GM23248 (cell line): ENCODE results near the gene TBC1D24. TPM values are rescaled to one million over a fixed set of nuclear protein-coding genes. Genes with fewer than 3 reads are reported as not detected.

Experiments
- DNase-seq: peaks from one replicate; pipeline ENCODE4 v3.0.0-alpha.2; 2015
- H2AFZ ChIP-seq: fragments of 200-600 bp; sonication (generic); 2 replicates; pipeline ENCODE4 v1.6.1; 2016; ENCODE audit warnings: antibody characterized with exemption
- H3F3A ChIP-seq: fragments of 200-600 bp; sonication (generic); 2 replicates; pipeline ENCODE4 v1.6.1; 2016; ENCODE audit warnings: mild to moderate bottlenecking, antibody characterized with exemption, mixed run types; ENCODE audit not compliant: insufficient read depth
- H3K27ac ChIP-seq: fragments of 200-600 bp; sonication (generic); 2 replicates; pipeline ENCODE4 v1.5.1; 2016; ENCODE audit warnings: mild to moderate bottlenecking
- H3K27me3 ChIP-seq: fragments of 200-600 bp; sonication (generic); replicated peaks from 2 replicates; pipeline ENCODE4 v1.6.1; 2016; ENCODE audit warnings: mild to moderate bottlenecking; ENCODE audit not compliant: insufficient read depth
- H3K36me3 ChIP-seq: fragments of 200-600 bp; sonication (generic); 2 replicates; pipeline ENCODE4 v1.6.1; 2016; ENCODE audit warnings: low read depth, mild to moderate bottlenecking
- H3K4me1 ChIP-seq: fragments of 200-600 bp; sonication (generic); 2 replicates; pipeline ENCODE4 v1.6.1; 2016; ENCODE audit warnings: mild to moderate bottlenecking; ENCODE audit not compliant: insufficient read depth
- H3K4me2 ChIP-seq: fragments of 200-600 bp; sonication (generic); one replicate; pipeline ENCODE4 v1.6.1; 2016; ENCODE audit warnings: mild to moderate bottlenecking; ENCODE audit not compliant: unreplicated experiment
- H3K4me3 ChIP-seq: fragments of 200-600 bp; sonication (generic); 2 replicates; pipeline ENCODE4 v1.5.1; 2016; ENCODE audit warnings: mild to moderate bottlenecking
- H3K79me2 ChIP-seq: fragments of 200-600 bp; sonication (generic); 2 replicates; pipeline ENCODE4 v1.6.1; 2016; ENCODE audit warnings: mild to moderate bottlenecking; ENCODE audit not compliant: insufficient read depth
- H3K9ac ChIP-seq: fragments of 200-600 bp; sonication (generic); 2 replicates; pipeline ENCODE4 v1.6.1; 2016; ENCODE audit warnings: mild to moderate bottlenecking
- H3K9me2 ChIP-seq: fragments of 200-600 bp; sonication (generic); 2 replicates; pipeline ENCODE4 v1.6.1; 2016; ENCODE audit warnings: mixed run types, mild to moderate bottlenecking, moderate library complexity; ENCODE audit not compliant: insufficient read depth
- H3K9me3 ChIP-seq: fragments of 200-600 bp; sonication (generic); one replicate; pipeline ENCODE4 v1.6.1; 2017; ENCODE audit warnings: low read depth
- H4K20me1 ChIP-seq: fragments of 200-600 bp; sonication (generic); 2 replicates; pipeline ENCODE4 v1.6.0; 2016; ENCODE audit not compliant: insufficient read depth
- EZH2 ChIP-seq: fragments of 200-600 bp; sonication (generic); IDR thresholded peaks from 2 replicates; pipeline ENCODE4 v1.6.1; 2018; ENCODE audit warnings: antibody characterized with exemption, mild to moderate bottlenecking; ENCODE audit not compliant: insufficient read depth, poor library complexity, severe bottlenecking
- EZH2phosphoT487 ChIP-seq: fragments of 200-600 bp; sonication (generic); IDR thresholded peaks from 2 replicates; pipeline ENCODE4 v1.6.1; 2018; ENCODE audit warnings: antibody characterized with exemption, moderate library complexity, mild to moderate bottlenecking, low read depth; ENCODE audit not compliant: insufficient read depth
- WGBS, 2 experiments: methylation state at CpG; one replicate each; pipeline ENCODE4 v1.1.6; 2015 to 2017; ENCODE audit warnings: low lambda C conversion rate in 2 of 2, low coverage in 1 of 2; ENCODE audit errors: missing lambda C conversion rate in 2 of 2; 5-methylcytosine and 5-hydroxymethylcytosine counted together
- in situ Hi-C: fragments of 300-500 bp; cut with MboI; formaldehyde crosslinking; loops from 2 replicates; pipeline ENCODE4 v1.15.0; 2020
- polyA plus RNA-seq: library from polyadenylated mRNA; unstranded; fragments of >200 nt; fragmentation: Nextera tagmentation; extraction: Ambion mirVana; gene quantifications from 2 replicates; pipeline ENCODE4 v1.2.1, GENCODE V29; 2016
- total RNA-seq: library from RNA; depleted of rRNA; stranded (reverse); fragments of >200 nt; shearing (Covaris generic); gene quantifications from 2 replicates; pipeline ENCODE4 v1.2.3, GENCODE V29; 2014

Gene TBC1D24
- total and polyA plus RNA-seq, 2 experiments from 2014 or later = 10.1 to 18.7 TPM

DNA sequence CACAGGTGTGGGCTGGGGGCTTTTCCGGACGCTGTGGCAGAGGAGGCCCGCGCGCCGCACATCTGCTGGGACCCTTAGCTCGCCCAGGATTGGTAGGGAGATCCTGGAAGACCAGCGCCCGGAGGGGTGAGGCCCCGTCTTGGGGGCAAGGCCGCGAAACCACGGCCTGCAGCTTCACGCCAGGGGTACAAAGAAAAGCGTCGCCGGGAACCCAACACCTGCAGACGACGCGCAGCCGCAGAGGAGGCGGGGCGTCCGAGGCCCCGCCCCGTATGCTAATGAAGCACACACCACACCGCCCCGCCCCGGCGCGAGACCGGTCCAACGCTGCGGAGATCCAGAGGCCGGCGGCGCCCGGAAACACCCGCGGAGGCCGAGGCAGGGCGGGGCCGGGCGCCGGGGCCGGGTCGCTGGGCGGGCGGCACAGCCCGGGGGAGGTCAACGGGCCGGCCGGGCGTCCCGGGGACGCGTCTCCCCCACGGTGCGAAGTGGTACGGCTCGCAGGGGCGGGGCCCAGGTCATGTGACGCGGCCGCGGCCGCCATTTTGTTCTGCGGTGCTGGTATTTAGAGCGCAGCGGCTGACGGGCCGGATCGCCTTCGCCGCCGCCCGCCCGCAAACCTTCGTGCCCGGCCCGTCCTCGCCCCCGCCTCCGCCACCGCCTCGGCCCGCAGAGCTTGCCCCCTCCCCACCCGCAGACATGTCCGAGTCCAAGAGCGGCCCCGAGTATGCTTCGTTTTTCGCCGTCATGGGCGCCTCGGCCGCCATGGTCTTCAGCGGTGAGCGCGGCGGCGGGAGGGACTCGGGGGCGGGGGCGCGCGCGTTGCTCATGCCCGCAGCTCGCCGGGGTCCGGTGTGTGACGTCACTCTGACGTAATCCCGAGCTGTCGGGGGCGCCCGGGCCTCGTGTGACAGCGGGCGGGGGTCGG is 38.7 kb downstream of the TBC1D24 start, which contains the start of gene ATP6V0C:
ATP6V0C (plus strand) TSS at position 548 of the 928 bp plus-strand sequence; CDS start at position 700, 152 bp downstream.
- no peak for TF ChIP-seq EZH2
- TF ChIP-seq EZH2phosphoT487 = no peak
- H3F3A ChIP-seq = peaks cover 12% of the 10 kb centered on the region; the same call in 1 of the 2 replicates
- H3K79me2 ChIP-seq = peaks cover 44% of the 10 kb centered on the region
- in situ Hi-C loops = no loop called here
- H3K4me1 ChIP-seq = peaks cover 17% of the 10 kb centered on the region
- no peaks in the 10 kb centered on the region for H3K9me3 ChIP-seq
- 3 to 6% methylated on average over 45 to 92 of the region's 122 CpGs for WGBS, 2 experiments
- H3K9ac ChIP-seq = peak within 1 kb of the TSS; percentile 98
- peaks cover 6% of the 10 kb centered on the region; the same call in 1 of the 2 replicates for H4K20me1 ChIP-seq
- H3K36me3 ChIP-seq = no peaks in the 10 kb centered on the region
- no peaks in the 10 kb centered on the region for H3K9me2 ChIP-seq
- H3K27me3 ChIP-seq = no peaks in the 10 kb centered on the region
- H3K27ac ChIP-seq = peak within 1 kb of the TSS; percentile 85
- H2AFZ ChIP-seq = peak within 1 kb of the TSS; percentile 47; the same call in 1 of the 2 replicates
- peak; percentile 94 for DNase-seq
- peak within 1 kb of the TSS; percentile 76 for H3K4me3 ChIP-seq
- peak within 1 kb of the TSS; percentile 88 for H3K4me2 ChIP-seq

DNA sequence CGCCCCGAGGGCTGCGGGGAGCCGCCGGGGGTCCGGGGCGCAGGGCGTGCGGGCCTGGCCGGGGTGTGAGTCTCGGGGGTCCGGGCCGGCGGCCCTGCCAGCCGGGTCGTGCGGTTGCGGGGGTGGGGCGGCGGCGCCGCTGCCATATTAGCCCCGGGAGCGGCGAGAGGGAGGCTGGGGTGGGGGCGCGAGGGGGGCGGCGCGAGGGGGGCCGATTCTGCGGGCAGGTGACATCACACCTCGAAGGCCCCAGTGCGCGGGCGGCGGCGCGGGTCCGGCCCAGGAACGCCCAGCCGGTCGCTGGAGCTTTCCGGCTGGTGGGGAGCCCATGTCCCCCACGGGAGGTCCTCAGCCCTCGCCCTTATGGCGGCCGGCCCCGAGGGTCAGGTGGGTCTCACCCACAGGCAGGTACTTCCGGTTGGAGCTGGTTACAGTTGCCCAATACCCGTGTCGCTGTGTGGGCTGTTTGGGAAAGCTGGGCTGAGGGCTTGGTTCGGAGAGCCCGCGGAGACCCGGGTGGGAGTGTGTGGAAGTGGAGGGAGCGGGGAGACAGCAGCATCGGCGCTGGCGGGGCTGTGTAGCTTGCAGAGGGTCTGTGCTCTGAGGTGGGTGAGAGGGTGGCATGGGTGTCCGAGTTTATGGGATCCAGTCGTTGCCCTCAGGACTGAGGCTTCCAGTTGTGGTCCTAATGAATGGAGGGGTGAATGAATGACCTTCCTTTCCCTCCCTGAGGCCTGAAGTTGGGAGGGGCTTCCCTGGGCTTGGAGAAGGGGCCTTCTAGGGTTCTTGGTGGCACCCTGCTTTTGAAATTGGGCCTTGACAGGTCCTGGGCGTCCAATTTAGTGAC is 39.6 kb downstream of the TBC1D24 start:
- Histone ChIP-seq H3K36me3 (no peaks in the 10 kb centered on the region), H3K4me2 (peak overlapping the region; percentile 88), H3K9me3 (no peaks in the 10 kb centered on the region), H3K27me3 (no peaks in the 10 kb centered on the region), H3K79me2 (peaks cover 53% of the 10 kb centered on the region), H3K4me3 (peak overlapping the region; percentile 76), H3F3A (peaks cover 12% of the 10 kb centered on the region; the same call in 1 of the 2 replicates), H2AFZ (no peak overlapping the region), H3K27ac (peak overlapping the region; percentile 85), H3K4me1 (peaks cover 24% of the 10 kb centered on the region), H4K20me1 (peaks cover 6% of the 10 kb centered on the region; the same call in 1 of the 2 replicates), H3K9me2 (no peaks in the 10 kb centered on the region), H3K9ac (peak overlapping the region; percentile 98)
- in situ Hi-C loops = no loop called here
- 0 to 3% methylated on average over 30 to 49 of the region's 63 CpGs for WGBS, 2 experiments
- TF ChIP-seq EZH2phosphoT487 (no peak), EZH2 (no peak)
- peak; percentile 60 for DNase-seq

GRCh38 chr16:2515180-2515851 is 40.4 kb downstream of the TBC1D24 start:
- WGBS, 2 experiments = 19 to 20% methylated on average over 14 of the region's 14 CpGs
- no peaks in the 10 kb centered on the region for H3K9me2 ChIP-seq
- in situ Hi-C loops = no loop called here
- peaks cover 28% of the 10 kb centered on the region for H3K4me1 ChIP-seq
- H3K9me3 ChIP-seq = no peaks in the 10 kb centered on the region
- peak overlapping the region; percentile 85 for H3K27ac ChIP-seq
- H3K9ac ChIP-seq = peak overlapping the region; percentile 98
- TF ChIP-seq EZH2phosphoT487 = no peak
- no peak for TF ChIP-seq EZH2
- DNase-seq = peak; percentile 72
- peaks cover 54% of the 10 kb centered on the region for H3K79me2 ChIP-seq
- H3F3A ChIP-seq = peaks cover 12% of the 10 kb centered on the region; the same call in 1 of the 2 replicates
- no peak overlapping the region for H2AFZ ChIP-seq
- no peaks in the 10 kb centered on the region for H3K27me3 ChIP-seq
- no peaks in the 10 kb centered on the region for H3K36me3 ChIP-seq
- H3K4me3 ChIP-seq = peak overlapping the region; percentile 76
- peak overlapping the region; percentile 88 for H3K4me2 ChIP-seq
- peaks cover 6% of the 10 kb centered on the region; the same call in 1 of the 2 replicates for H4K20me1 ChIP-seq
